Measurements from ENCODE around the gene NTRK3.

NTRK3 gene

GRCh38 chr15:87940768-87941167 is 315.8 kb downstream of the NTRK3 start:
- DNase-seq (ENCODE audit: low read depth), result no peak

DNA sequence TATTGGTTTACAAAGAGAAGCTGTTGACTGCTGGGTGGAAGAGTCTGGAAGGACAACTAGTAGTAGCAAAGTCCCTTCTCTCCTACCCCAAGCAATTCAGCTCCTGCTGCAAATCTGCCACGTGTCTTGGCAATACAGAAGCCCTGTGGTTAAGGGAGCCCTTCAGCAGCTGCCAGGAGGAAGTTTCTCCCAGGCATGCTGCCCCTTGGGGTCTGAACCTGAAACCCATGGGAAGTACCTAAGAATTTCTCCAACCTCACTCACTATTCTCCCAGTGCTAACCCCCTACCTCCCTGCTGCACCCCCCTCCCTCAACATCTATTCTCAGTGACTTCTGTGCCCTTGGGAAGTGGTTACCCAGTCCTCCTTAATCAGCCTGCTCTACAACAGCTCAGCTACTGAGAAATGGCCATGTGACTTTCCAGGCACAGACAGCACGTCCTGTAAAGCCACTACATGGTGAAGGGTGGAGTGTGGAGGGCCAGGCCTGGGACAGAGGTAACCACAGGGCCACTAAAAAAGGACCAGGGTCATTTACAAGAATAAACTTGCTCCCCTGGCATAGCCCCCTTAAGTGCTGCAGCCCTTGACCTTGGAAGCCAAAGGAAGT is 316.6 kb downstream of the NTRK3 start:
- DNase-seq (ENCODE audit: low read depth), result no peak

GRCh38 chr15:87938031-87938430 is 318.5 kb downstream of the NTRK3 start:
- no peak for DNase-seq (ENCODE audit: low read depth)

GRCh38 chr15:87935583-87935982 is 321.0 kb downstream of the NTRK3 start:
- DNase-seq (ENCODE audit: low read depth), result no peak

DNA sequence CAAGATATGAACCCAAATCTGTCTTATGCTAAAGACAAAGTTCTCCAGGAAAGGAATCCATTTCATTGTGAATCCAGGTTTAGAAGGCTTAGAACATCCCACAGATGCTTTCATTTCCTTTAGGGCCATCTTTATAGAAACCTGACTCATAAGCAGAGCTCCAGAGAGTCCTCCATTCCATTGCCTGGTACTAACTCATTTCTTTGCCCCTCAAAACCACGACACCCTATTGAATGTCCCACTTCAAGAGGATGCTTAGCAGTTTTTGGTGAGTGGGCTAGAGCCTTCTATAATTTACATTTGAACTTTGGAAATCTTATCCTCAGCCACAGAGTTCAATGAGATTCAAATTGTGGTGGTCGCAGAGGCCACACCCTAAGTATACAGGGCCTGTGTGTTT is 325.0 kb downstream of the NTRK3 start:
- DNase-seq (ENCODE audit: low read depth), result no peak

GRCh38 chr15:87930457-87930856 is 326.1 kb downstream of the NTRK3 start:
- no peak for DNase-seq (ENCODE audit: low read depth)

DNA sequence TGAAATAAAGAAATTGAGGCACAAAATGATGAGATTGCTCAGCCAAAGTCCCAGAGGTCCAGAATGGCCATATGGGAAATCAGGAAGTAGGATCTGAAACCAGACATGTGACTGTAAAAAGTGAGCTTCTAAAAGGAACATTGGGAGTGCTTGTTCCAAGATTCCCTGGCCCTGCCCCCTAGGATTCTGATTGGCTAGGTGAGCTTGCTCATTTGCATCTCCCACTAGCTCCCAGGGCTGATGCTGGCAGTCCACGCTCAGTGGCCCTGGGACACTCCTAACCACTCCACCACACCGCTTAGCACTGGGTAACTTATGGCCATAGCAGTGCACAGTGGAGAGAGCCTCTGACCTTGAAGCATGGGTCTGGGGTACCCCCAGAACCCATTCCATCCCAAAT is 326.7 kb downstream of the NTRK3 start:
- no peak for DNase-seq (ENCODE audit: low read depth)

DNA sequence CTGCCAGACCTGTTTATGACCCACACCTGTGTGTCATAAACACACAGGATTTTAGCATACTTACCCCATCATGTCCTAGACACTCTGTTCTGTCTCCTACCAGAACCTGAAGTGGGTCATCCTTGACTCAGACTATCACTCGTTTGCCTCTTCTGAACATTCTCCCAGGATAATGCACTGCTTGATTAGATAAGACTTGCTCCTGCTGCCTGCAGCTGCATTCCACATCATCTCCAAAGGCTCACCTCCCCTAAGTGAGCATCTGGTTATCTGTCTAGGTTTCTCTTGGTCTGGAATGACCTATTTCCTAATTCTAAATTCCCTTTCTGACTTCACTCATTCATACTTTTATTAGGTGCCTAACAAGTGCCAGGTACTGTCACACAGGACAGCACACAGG is 332.1 kb downstream of the NTRK3 start:
- DNase-seq (ENCODE audit: low read depth), result no peak

DNA sequence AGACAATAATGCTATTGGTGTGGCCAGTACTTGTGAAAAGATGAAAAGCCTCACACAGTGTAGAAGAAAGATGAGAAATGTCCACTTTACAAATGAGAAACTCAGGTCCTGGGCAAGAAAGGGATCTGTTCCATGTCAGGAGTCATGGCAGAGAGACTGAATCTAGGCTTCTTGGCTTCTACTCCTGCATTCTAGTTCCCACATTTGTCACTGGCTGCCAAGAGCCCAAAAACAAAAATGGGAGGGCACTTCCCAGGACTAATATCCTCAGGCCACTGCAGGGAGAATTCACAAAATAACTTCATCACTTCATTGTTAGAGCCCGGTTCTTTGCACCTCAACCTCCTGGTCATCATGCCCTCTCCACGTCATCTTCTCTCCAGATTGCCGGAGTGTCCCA is 337.5 kb downstream of the NTRK3 start:
- DNase-seq (ENCODE audit: low read depth), result no peak

GRCh38 chr15:87917480-87917879 is 339.1 kb downstream of the NTRK3 start:
- no peak for DNase-seq (ENCODE audit: low read depth)

DNA sequence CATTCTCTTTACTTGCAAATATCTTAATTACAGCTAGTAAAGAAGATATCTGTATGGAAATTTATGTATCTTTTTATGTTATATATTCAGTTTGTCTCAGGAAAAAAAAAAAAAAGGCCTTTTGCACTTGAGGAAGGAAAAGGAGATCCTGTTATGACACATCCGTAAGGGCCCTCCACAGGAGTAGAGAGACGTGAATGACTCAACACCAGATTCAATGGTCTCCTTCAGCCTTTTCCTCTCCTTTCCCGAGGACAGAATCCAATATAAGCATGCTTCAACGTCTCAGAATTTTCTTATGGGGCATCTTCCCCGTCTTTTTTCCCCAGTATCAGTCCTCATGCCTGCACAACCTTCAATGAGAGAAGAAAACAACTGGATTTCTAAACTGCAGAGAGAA is 340.3 kb downstream of the NTRK3 start:
- DNase-seq (ENCODE audit: low read depth), result no peak

- no peak for DNase-seq (ENCODE audit: low read depth)
These were observed 346.2 kb downstream of the NTRK3 start for GRCh38 chr15:87910301-87910700.

DNA sequence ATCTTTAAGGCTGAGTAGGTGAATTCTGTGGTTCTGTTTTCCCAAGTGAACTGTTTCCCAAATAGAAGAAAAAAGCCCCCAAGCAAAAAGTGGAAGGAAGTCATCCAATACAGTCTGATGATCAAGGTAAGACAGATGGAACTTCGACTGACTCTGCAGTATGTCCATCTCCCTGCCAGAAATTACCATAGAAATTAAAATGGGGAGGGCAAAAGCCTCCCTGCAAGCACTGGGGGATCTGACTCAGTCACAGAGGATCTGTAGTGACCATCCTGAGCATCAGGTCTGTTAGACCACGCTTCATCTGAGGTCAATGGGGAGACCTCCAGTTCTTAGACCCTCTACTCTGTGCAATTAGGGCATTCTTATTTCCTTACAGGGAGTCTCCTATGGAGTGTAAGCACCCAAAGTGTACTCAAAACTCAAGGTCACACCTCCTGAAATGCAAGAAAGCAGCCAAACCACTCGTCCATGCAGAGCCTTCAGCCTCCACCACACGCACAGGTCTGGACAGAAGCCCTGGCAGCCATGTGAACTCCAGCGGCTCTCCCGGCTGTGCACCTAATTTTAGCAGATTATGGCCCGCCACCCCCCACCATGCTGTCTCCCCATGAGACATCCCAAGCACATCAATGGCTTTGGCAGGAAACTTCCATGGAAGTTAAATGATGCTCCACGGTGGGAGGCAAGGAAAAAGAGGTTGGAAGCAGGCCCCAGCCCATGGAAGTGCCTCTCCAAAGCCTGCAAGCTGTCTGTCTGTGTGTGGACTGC is 348.7 kb downstream of the NTRK3 start:
- no peak for DNase-seq (ENCODE audit: low read depth)

- no peak for DNase-seq (ENCODE audit: low read depth)
These were observed 350.1 kb downstream of the NTRK3 start for GRCh38 chr15:87906444-87906843.

DNA sequence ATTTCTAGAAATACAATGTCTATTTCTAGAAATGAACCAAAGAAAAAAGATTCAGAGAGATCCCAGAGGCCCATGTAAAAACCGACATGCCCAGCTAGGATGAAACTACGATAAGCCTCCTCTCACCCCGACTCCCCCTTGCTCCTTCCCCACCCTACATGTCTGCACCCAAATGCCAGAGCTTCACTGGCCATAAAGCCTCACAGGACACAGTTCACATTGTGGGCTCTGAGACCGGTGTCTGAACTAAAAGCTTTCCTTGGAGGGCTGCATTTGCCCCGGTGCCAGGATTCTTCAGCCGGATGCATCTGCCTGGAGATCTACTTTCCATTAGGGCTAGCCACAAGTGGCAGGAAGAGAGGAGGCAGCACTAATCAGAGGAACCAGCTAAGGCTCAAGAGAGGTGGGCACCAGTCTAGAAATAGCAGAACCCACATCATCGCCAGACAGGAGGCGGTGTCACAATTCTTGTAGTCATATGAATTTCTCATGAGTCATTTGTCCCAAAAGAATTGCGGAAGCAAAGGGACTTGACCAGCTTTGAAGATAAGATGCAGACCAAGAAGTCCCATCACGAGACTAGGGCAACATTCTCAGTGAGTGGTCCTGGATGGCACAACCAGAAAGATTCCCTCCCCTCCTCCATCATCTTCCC is 353.6 kb downstream of the NTRK3 start:
- no peak for DNase-seq (ENCODE audit: low read depth)

- DNase-seq (ENCODE audit: low read depth), result no peak
These were observed 354.4 kb downstream of the NTRK3 start for GRCh38 chr15:87901926-87902690.

GRCh38 chr15:87901008-87901407 is 355.5 kb downstream of the NTRK3 start:
- DNase-seq (ENCODE audit: low read depth), result no peak

- DNase-seq (ENCODE audit: low read depth), result no peak
These were observed 359.6 kb downstream of the NTRK3 start for GRCh38 chr15:87896936-87897335.

GRCh38 chr15:87887177-87887576 is 369.4 kb downstream of the NTRK3 start:
- DNase-seq (ENCODE audit: low read depth), result no peak

GRCh38 chr15:87881026-87881425 is 375.5 kb downstream of the NTRK3 start:
- no peak for DNase-seq (ENCODE audit: low read depth)

- no peak for DNase-seq (ENCODE audit: low read depth)
These were observed 378.6 kb downstream of the NTRK3 start for GRCh38 chr15:87877822-87878542.
